ACC112 (cell line): Measurements from ENCODE around the gene PSMG4.

Experiments used
- H2AFZ ChIP-seq: fragments of 200-600 bp; sonication (generic); one replicate; pipeline ENCODE4 v1.6.0; 2017; ENCODE audit warnings: antibody characterized with exemption, low read length; ENCODE audit not compliant: unreplicated experiment
- H3K27ac ChIP-seq: fragments of 200-600 bp; sonication (generic); 2 replicates; pipeline ENCODE4 v1.5.1; 2014; ENCODE audit warnings: low read depth, mild to moderate bottlenecking, antibody characterized with exemption, low read length, moderate library complexity
- H3K27me3 ChIP-seq: fragments of 200-600 bp; sonication (generic); 2 replicates; pipeline ENCODE4 v1.6.1; 2014; ENCODE audit warnings: mild to moderate bottlenecking, antibody characterized with exemption, low read length, moderate library complexity, mixed read lengths; ENCODE audit not compliant: insufficient read depth
- H3K36me3 ChIP-seq: fragments of 200-600 bp; sonication (generic); 2 replicates; pipeline ENCODE4 v1.6.1; 2016; ENCODE audit warnings: mild to moderate bottlenecking, antibody characterized with exemption, low read length, moderate library complexity, mixed read lengths; ENCODE audit not compliant: insufficient read depth
- H3K4me1 ChIP-seq: fragments of 200-600 bp; sonication (generic); one replicate; pipeline ENCODE4 v1.6.1; 2016; ENCODE audit warnings: low read length, mixed read lengths; ENCODE audit not compliant: insufficient read depth, unreplicated experiment, control insufficient read depth
- H3K4me3 ChIP-seq: fragments of 200-600 bp; sonication (generic); 2 replicates; pipeline ENCODE4 v1.5.1; 2014; ENCODE audit warnings: mild to moderate bottlenecking, low read depth, low read length
- H3K79me2 ChIP-seq: fragments of 200-600 bp; sonication (generic); one replicate; pipeline ENCODE4 v1.6.0; 2016; ENCODE audit warnings: low read length; ENCODE audit not compliant: control insufficient read depth, unreplicated experiment, insufficient read depth

PSMG4 gene

GRCh38 chr6:3230900-3231246 lies 27.9 kb upstream of the PSMG4 start:
- peak overlapping the region; percentile 76 for H3K4me3 ChIP-seq
- no peak overlapping the region for H3K27ac ChIP-seq
- H2AFZ ChIP-seq: peak overlapping the region; percentile 12

DNA sequence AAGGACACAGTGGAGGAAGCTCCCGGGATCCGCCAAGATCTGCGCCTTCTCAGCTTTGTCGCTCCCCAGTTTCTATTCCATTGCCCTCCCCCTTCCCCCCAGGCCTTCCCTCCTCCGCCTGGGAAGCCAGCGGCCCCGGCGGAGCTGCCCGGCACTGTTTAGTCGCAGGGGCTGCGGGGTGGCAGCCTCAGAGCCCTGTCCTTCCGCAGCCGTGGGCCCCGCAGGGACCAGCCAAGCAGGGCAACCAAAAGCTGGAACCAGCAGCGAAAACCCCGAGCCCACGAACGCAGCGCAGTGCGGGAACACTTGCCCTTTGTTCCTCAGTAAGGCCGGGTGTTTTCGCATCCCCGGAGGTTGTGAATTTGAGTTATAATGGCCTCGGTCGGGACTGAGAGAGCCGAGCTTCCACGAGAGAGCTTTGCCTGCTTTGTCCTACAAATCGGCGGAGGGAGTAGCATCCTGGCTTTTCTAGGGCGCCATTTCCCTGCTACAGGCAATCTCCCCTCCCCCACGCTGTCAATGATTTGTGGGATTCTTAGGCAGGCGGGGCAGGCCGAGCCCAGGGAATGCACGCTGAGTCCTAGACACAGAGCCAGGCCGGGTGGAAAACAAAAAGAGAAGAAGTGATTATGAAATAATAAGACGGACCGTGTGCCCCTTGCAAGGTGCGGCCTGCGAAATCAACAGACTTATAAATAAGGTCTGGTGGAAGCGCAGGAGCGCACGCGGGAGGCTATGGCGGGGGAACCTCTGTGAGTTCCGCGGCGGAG lies 27.3 kb upstream of the PSMG4 start:
- H3K36me3 ChIP-seq: no peaks in the 10 kb centered on the region
- no peak overlapping the region for H3K27ac ChIP-seq
- H3K4me1 ChIP-seq: no peaks in the 10 kb centered on the region
- no peaks in the 10 kb centered on the region for H3K79me2 ChIP-seq
- peak overlapping the region; percentile 76 for H3K4me3 ChIP-seq
- peak overlapping the region; percentile 29 for H2AFZ ChIP-seq
- peaks cover 90% of the 10 kb centered on the region for H3K27me3 ChIP-seq

More at GRCh38 chr6:3230900-3231246, 27.9 kb upstream of the PSMG4 start:
- H3K27me3 ChIP-seq: peaks cover 91% of the 10 kb centered on the region
- H3K79me2 ChIP-seq: no peaks in the 10 kb centered on the region
- H3K4me1 ChIP-seq: no peaks in the 10 kb centered on the region
- no peaks in the 10 kb centered on the region for H3K36me3 ChIP-seq

GRCh38 chr6:3232017-3232945 lies 26.5 kb upstream of the PSMG4 start:
- no peak overlapping the region for H3K27ac ChIP-seq
- no peaks in the 10 kb centered on the region for H3K36me3 ChIP-seq
- peak overlapping the region; percentile 29 for H2AFZ ChIP-seq
- no peaks in the 10 kb centered on the region for H3K4me1 ChIP-seq
- H3K79me2 ChIP-seq: no peaks in the 10 kb centered on the region
- H3K27me3 ChIP-seq: peaks cover 83% of the 10 kb centered on the region
- H3K4me3 ChIP-seq: peak overlapping the region; percentile 76

DNA sequence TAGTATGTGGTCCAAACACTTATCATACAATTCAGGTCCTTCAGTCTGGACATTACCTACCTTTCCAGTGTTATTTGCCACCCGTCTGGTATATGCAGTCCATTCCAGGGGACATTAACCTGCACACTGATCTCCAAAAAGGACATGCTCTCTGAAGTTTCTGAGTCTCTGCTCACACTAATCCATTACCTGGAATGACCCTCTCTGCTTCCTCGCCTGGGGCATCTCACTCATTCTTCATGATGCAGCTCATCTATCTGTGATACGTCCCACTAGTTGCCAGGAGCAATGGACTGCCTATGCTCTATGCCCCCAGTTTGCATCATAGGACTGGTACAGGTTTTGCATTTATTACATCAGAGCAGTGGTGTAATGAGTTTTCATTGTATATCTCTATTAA lies 25.4 kb upstream of the PSMG4 start:
- Histone ChIP-seq H3K4me3 (no peak overlapping the region), H3K79me2 (no peaks in the 10 kb centered on the region), H3K4me1 (no peaks in the 10 kb centered on the region), H3K27me3 (peaks cover 82% of the 10 kb centered on the region), H2AFZ (no peak overlapping the region), H3K36me3 (no peaks in the 10 kb centered on the region), H3K27ac (no peak overlapping the region)

GRCh38 chr6:3233904-3234303 lies 24.8 kb upstream of the PSMG4 start:
- Histone ChIP-seq H3K79me2 (no peaks in the 10 kb centered on the region), H2AFZ (no peak overlapping the region), H3K36me3 (no peaks in the 10 kb centered on the region), H3K27ac (no peak overlapping the region), H3K27me3 (peaks cover 78% of the 10 kb centered on the region), H3K4me1 (no peaks in the 10 kb centered on the region), H3K4me3 (no peak overlapping the region)

- H3K4me3 ChIP-seq: no peak overlapping the region
- no peaks in the 10 kb centered on the region for H3K36me3 ChIP-seq
- H3K79me2 ChIP-seq: no peaks in the 10 kb centered on the region
- no peaks in the 10 kb centered on the region for H3K4me1 ChIP-seq
- no peak overlapping the region for H2AFZ ChIP-seq
- H3K27ac ChIP-seq: no peak overlapping the region
- peaks cover 68% of the 10 kb centered on the region for H3K27me3 ChIP-seq
These were observed 23.3 kb upstream of the PSMG4 start for GRCh38 chr6:3235486-3235885.

- no peak overlapping the region for H2AFZ ChIP-seq
- peaks cover 63% of the 10 kb centered on the region for H3K27me3 ChIP-seq
- H3K4me1 ChIP-seq: no peaks in the 10 kb centered on the region
- no peaks in the 10 kb centered on the region for H3K36me3 ChIP-seq
- H3K27ac ChIP-seq: no peak overlapping the region
- no peaks in the 10 kb centered on the region for H3K79me2 ChIP-seq
- no peak overlapping the region for H3K4me3 ChIP-seq
These were observed 22.7 kb upstream of the PSMG4 start for GRCh38 chr6:3236005-3236404.

DNA sequence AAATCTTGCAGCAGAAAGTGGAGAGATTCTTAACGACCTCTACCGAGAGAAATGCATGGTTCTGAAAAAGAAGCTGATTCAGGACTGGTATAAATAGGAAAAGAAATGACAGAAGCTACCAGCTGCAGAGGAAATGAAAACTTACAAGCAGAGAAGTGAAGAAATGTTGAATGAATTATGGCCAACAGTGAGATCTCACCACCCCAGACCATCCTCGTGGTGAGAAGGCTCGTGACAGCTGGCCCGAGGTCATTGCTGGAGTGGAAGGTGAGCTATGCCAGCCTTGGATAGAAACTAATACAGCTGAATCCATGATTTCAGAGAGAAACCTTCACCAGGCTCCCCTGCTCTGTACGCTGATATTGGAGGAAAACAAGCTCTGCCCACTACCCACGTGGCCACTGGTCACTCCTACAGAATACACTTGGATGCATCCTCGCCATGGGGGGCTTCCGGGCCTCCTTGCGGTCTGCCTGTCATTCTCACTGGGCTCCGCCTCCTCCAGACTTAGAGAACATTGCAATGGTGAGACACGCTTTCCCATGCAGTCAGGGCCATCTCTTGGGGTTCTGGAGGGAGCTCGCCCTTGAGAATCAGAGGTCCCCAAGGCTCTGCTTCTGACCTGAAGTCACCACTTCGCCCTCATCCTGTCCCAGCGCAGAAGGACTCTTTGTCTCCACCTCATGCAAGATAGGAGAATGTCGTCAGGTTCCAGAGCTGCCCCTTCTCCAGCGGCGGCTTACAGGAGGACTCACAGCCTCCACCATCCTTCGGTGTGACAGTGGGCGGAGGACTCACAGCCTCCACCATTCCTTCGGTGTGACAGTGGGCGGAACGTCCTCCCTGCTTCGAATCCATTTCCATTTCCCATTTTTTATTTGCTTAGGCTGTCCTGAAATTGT lies 20.7 kb upstream of the PSMG4 start:
- Histone ChIP-seq H3K27ac (no peak overlapping the region), H3K36me3 (no peaks in the 10 kb centered on the region), H2AFZ (no peak overlapping the region), H3K79me2 (no peaks in the 10 kb centered on the region), H3K4me3 (no peak overlapping the region), H3K27me3 (peaks cover 51% of the 10 kb centered on the region), H3K4me1 (no peaks in the 10 kb centered on the region)

DNA sequence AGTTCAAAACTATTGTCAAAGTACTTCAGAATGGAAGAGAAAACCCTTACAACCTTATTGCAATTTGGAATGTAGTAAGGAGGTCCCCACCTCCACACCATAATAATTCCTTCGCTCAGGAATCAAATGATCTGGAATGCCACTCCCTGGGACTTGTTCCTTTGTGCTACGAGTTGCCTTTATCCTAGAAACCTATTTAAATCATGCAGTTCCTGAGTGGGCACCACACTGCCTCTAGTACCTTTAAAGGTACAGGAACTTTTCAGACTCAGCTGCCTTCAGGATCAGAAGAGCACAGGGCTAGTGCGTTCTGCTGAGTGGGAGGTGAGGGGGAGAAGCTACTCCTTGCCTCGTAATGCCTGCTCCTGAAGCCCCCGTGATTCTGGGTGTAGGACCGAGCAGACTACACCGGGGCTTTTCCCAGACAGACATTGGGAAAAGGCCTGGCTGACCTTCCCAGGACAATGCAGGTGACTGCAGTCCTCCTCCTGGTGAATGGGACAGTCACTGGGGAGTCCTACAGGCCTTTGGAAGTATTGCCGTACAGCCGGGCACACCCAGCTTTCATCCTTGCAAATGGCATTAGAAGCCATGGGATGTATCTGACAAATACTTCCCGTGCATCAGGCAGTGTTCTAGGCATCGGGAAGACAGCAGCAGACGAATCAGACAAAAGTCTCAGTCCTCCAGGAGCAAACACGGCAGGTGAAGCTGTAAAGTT lies 19.5 kb upstream of the PSMG4 start:
- Histone ChIP-seq H3K36me3 (no peaks in the 10 kb centered on the region), H3K79me2 (no peaks in the 10 kb centered on the region), H3K27me3 (peaks cover 46% of the 10 kb centered on the region), H3K4me1 (no peaks in the 10 kb centered on the region), H2AFZ (no peak overlapping the region), H3K27ac (no peak overlapping the region), H3K4me3 (no peak overlapping the region)

DNA sequence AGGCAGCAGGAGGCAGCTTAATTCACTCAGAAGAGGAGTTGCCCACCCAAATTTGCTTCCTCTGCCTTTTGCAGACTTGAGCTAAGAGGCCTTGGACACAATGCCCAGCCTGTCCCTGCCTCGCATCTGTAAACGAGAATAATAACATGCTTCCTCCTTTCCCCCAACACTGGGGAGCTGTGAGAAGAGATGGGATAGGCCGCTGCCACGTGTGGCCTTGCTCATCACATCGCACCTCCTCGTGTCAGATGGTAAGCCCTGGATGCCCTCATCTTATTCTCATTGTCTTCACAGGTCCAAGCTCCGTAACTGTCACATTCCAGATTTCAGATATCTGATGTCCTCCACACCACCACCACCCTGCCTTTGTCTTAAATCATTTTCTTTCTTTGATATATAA lies 18.2 kb upstream of the PSMG4 start:
- Histone ChIP-seq H3K4me1 (no peaks in the 10 kb centered on the region), H3K36me3 (no peaks in the 10 kb centered on the region), H3K79me2 (no peaks in the 10 kb centered on the region), H3K4me3 (no peak overlapping the region), H3K27ac (no peak overlapping the region), H2AFZ (no peak overlapping the region), H3K27me3 (peaks cover 40% of the 10 kb centered on the region)
